Naive thymus-derived CD4-positive, alpha-beta T cell (primary cell): ENCODE data around the gene ABCG1. TPM values are rescaled to one million over a fixed set of nuclear protein-coding genes. Genes with fewer than 3 reads are reported as not detected.
A peak's percentile ranks its signal among the peaks of the same experiment; 100 is the strongest.

Experiments
- ATAC-seq: fragments of 150-1000 bp; cut with Tn5 transposase; 2 replicates; pipeline ENCODE4 v1.10.0; 2021; ENCODE audit warnings: mild to moderate bottlenecking, moderate library complexity
- CTCF ChIA-PET: fragments of 350-600 bp; sonication (Branson Sonifier 250); formaldehyde crosslinking; loops from one replicate; lab custom pipeline; 2021; ENCODE audit warnings: antibody characterized with exemption; lab: Charles Lee
- POLR2A ChIA-PET: fragments of 350-600 bp; sonication (Branson Sonifier 250); formaldehyde crosslinking; loops from one replicate; lab custom pipeline; 2021; ENCODE audit warnings: antibody characterized with exemption, inconsistent platforms; lab: Charles Lee
- DNase-seq, 9 donors: peaks; one replicate each; pipeline versions ENCODE4 v3.0.0 to v3.0.0-alpha.2; 2020 to 2022; ENCODE audit warnings: mixed read lengths in 1 of 9
- H3K27ac ChIP-seq: one replicate; pipeline ENCODE4 v1.7.0; 2013; ENCODE audit warnings: mild to moderate bottlenecking, low read depth, low read length, moderate library complexity
- H3K27me3 ChIP-seq, 2 donors: one replicate each; pipeline ENCODE4 v1.7.0; 2013; ENCODE audit warnings: low read length in 2 of 2, mild to moderate bottlenecking in 2 of 2, moderate library complexity in 2 of 2; ENCODE audit not compliant: control insufficient read depth in 2 of 2, insufficient read depth in 2 of 2
- H3K36me3 ChIP-seq, 3 experiments: 1 replicate in 2 of 3; 2 replicates in 1 of 3; pipeline ENCODE4 v1.7.0; 2013; ENCODE audit warnings: low read length in 3 of 3, mild to moderate bottlenecking in 3 of 3, moderate library complexity in 1 of 3; ENCODE audit not compliant: insufficient read depth in 3 of 3, control insufficient read depth in 2 of 3
- H3K4me1 ChIP-seq, 2 donors: one replicate each; pipeline ENCODE4 v1.7.0; 2013; ENCODE audit warnings: low read length in 2 of 2, mild to moderate bottlenecking in 2 of 2, moderate library complexity in 1 of 2; ENCODE audit not compliant: control insufficient read depth in 2 of 2, insufficient read depth in 2 of 2
- H3K4me3 ChIP-seq: 2 replicates; pipeline ENCODE4 v1.7.0; 2013; ENCODE audit warnings: mild to moderate bottlenecking, low read length
- H3K9me3 ChIP-seq, 3 experiments: 1 replicate in 2 of 3; 2 replicates in 1 of 3; pipeline ENCODE4 v1.7.0; 2013; ENCODE audit warnings: low read length in 3 of 3; ENCODE audit not compliant: control insufficient read depth in 2 of 3
- H3K27ac Mint-ChIP-seq, 9 donors: one replicate each; pipeline ENCODE4 v1.8.0; 2020 to 2022; ENCODE audit warnings: mixed read lengths in 9 of 9, mild to moderate bottlenecking in 8 of 9, moderate library complexity in 5 of 9, inconsistent platforms in 2 of 9
- H3K27me3 Mint-ChIP-seq, 5 donors: one replicate each; pipeline ENCODE4 v1.8.0; 2021 to 2022; ENCODE audit warnings: mixed read lengths in 5 of 5, mild to moderate bottlenecking in 1 of 5
- H3K36me3 Mint-ChIP-seq, 5 donors: one replicate each; pipeline ENCODE4 v1.8.0; 2020 to 2022; ENCODE audit warnings: mixed read lengths in 5 of 5, mild to moderate bottlenecking in 3 of 5, inconsistent platforms in 1 of 5
- H3K4me1 Mint-ChIP-seq, 7 donors: one replicate each; pipeline ENCODE4 v1.8.0; 2020 to 2022; ENCODE audit warnings: mixed read lengths in 7 of 7, mild to moderate bottlenecking in 3 of 7, inconsistent platforms in 1 of 7
- H3K4me3 Mint-ChIP-seq, 10 donors: one replicate each; pipeline ENCODE4 v1.8.0; 2020 to 2022; ENCODE audit warnings: mild to moderate bottlenecking in 10 of 10, mixed read lengths in 10 of 10, moderate library complexity in 6 of 10, inconsistent platforms in 2 of 10
- H3K9me3 Mint-ChIP-seq, 11 donors: one replicate each; pipeline ENCODE4 v1.8.0; 2020 to 2022; ENCODE audit warnings: mixed read lengths in 11 of 11, mild to moderate bottlenecking in 4 of 11, inconsistent platforms in 1 of 11, moderate library complexity in 1 of 11
- intact Hi-C, 2 donors: fragments of 100-400 bp; cut with micrococcal nuclease; formaldehyde crosslinking; loops; one replicate each; pipeline ENCODE4 v1.15.1; 2023
- polyA plus RNA-seq, 2 donors: library from polyadenylated mRNA; unstranded; fragments of 300-500 nt; fragmentation: Illumina TruSeq; gene quantifications; one replicate each; pipeline ENCODE4 v1.2.3, GENCODE V29; 2021
- total RNA-seq, 6 experiments: library from RNA in 5 of 6; stranded (reverse) in 5 of 6; gene quantifications; 1 replicate in 5 of 6; 2 replicates in 1 of 6; pipeline ENCODE4 v1.2.3 and lab custom pipeline; 2021 to 2026

ABCG1 gene
- total and polyA plus RNA-seq, 7 experiments from 2014 or later, result 0.67 to 49.7 (median 17.0) TPM

DNA sequence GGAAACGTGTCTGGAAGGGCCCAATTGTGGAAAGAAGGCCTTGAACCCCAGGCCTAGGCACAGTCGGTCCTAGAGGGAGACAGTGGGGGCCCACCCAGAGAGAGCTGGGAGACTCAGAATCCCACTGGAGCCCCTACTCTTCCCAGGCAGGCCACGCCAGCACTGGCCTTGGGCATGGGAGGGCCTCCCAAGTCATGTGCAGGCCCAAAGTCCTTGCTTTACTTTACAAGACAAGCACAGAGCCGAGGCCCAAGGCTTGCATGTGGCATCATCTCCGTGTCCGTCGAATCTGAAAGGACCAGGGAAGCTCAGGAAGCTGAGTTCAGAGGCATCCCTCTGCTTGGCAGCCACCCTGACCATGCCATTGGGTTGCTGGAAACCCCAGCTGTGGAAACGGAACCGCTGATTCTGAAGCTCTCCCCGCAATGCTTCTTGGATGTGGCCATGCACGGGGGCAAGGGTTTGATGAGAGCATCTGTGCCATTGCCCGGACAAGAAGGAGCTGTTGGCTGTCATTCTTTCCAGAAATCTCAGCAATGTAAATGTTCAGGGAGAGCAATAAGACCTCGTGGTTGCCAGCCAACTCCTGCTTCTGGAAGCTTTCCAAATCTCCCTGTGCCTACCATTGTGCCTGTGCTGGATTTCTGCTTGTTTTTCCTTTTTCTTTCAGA lies 32.8 kb downstream of the ABCG1 start:
- ATAC-seq (no peak), DNase-seq (no peak)
- peaks cover 0 to 5% (median 0%) of the 10 kb centered on the region in 5 donors for H3K27me3 Mint-ChIP-seq
- H3K4me3 ChIP-seq, result no peak overlapping the region
- H3K27ac ChIP-seq, result no peak overlapping the region
- H3K4me1 ChIP-seq, result no peaks in the 10 kb centered on the region
- H3K9me3 ChIP-seq, result no peaks in the 10 kb centered on the region
- peak overlapping the region in 1 of 10 donors; percentile 38 for H3K4me3 Mint-ChIP-seq
- H3K36me3 Mint-ChIP-seq, result peaks cover 12 to 22% (median 15%) of the 10 kb centered on the region in 5 donors
- H3K4me1 Mint-ChIP-seq, result peaks cover 22 to 74% (median 54%) of the 10 kb centered on the region in 7 donors
- H3K36me3 ChIP-seq, result no peaks in the 10 kb centered on the region
- H3K9me3 Mint-ChIP-seq, result peaks cover 0 to 6% (median 0%) of the 10 kb centered on the region in 11 donors
- POLR2A ChIA-PET, result interaction anchor here (1.1 kb wide), 1 partner anchor 13 kb away, joined by 3 read pairs; no protein-coding TSS in a partner anchor
- intact Hi-C loops, result no loop called here
- peak overlapping the region in 4 of 9 donors; percentile 38 to 75 (median 60) for H3K27ac Mint-ChIP-seq
- H3K27me3 ChIP-seq, result no peaks in the 10 kb centered on the region
- CTCF ChIA-PET, result no interaction called here

GRCh38 chr21:42252325-42252654 lies 33.4 kb downstream of the ABCG1 start:
- H3K27me3 Mint-ChIP-seq, result peaks cover 0 to 5% (median 0%) of the 10 kb centered on the region in 5 donors
- no peaks in the 10 kb centered on the region for H3K4me1 ChIP-seq
- POLR2A ChIA-PET, result interaction anchor here (1.1 kb wide), 1 partner anchor 14 kb away, joined by 3 read pairs; no protein-coding TSS in a partner anchor
- ATAC-seq (no peak), DNase-seq (no peak)
- H3K9me3 ChIP-seq, result no peaks in the 10 kb centered on the region
- no peak overlapping the region for H3K4me3 ChIP-seq
- peaks cover 10 to 18% (median 14%) of the 10 kb centered on the region in 5 donors for H3K36me3 Mint-ChIP-seq
- H3K9me3 Mint-ChIP-seq, result peaks cover 0 to 6% (median 0%) of the 10 kb centered on the region in 11 donors
- peak overlapping the region in 1 of 10 donors; percentile 38 for H3K4me3 Mint-ChIP-seq
- CTCF ChIA-PET, result interaction anchor here (1.1 kb wide), 1 partner anchor 107 kb away, joined by 4 read pairs; no protein-coding TSS in a partner anchor
- no peak overlapping the region for H3K27ac ChIP-seq
- H3K27ac Mint-ChIP-seq, result peak overlapping the region in 1 of 9 donors; percentile 48
- no peaks in the 10 kb centered on the region for H3K36me3 ChIP-seq
- intact Hi-C loops, result no loop called here
- peaks cover 22 to 75% (median 54%) of the 10 kb centered on the region in 7 donors for H3K4me1 Mint-ChIP-seq
- H3K27me3 ChIP-seq, result no peaks in the 10 kb centered on the region

- H3K36me3 ChIP-seq, result no peaks in the 10 kb centered on the region
- H3K4me3 ChIP-seq, result no peak overlapping the region
- no peaks in the 10 kb centered on the region for H3K9me3 ChIP-seq
- POLR2A ChIA-PET, result interaction anchor here (0.8 to 1.1 kb wide), 2 partner anchors 14 to 17 kb away, joined by 3 to 4 read pairs; no protein-coding TSS in a partner anchor
- peaks cover 6 to 13% (median 9%) of the 10 kb centered on the region in 5 donors for H3K36me3 Mint-ChIP-seq
- H3K27ac Mint-ChIP-seq, result peak overlapping the region in 1 of 9 donors; percentile 84
- H3K9me3 Mint-ChIP-seq, result peaks cover 0 to 4% (median 0%) of the 10 kb centered on the region in 11 donors
- H3K4me1 Mint-ChIP-seq, result peaks cover 23 to 71% (median 53%) of the 10 kb centered on the region in 7 donors
- no peak overlapping the region for H3K27ac ChIP-seq
- no peaks in the 10 kb centered on the region for H3K4me1 ChIP-seq
- no peak overlapping the region for H3K4me3 Mint-ChIP-seq
- intact Hi-C loops, result no loop called here
- H3K27me3 ChIP-seq, result no peaks in the 10 kb centered on the region
- CTCF ChIA-PET, result interaction anchor here (1.1 kb wide), 2 partner anchors 87 to 107 kb away, joined by 3 to 4 read pairs; no protein-coding TSS in a partner anchor
- peaks cover 0 to 5% (median 0%) of the 10 kb centered on the region in 5 donors for H3K27me3 Mint-ChIP-seq
- DNase-seq, result no peak
- no peak for ATAC-seq
Observed at GRCh38 chr21:42252778-42253340, 33.9 kb downstream of the ABCG1 start.

DNA sequence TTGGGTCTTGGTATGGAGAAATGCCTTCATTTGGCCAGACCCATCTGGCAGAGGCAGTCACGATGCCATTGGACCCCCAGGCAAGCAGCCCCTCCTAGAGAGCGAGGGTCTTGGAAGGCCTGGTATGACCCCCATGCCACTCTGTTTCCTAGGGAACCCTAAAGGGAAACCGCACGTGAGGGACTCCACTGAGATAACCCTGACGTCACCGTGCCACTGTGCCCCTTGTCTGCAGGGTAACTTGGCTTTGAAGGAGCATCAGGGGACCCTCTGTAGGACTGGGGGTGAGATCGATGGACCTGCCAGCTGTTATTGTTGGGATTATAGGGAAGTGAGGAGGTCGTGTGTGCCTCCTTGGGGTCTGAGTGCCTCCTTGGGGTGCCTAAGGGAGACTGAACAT lies 34.5 kb downstream of the ABCG1 start:
- Histone ChIP-seq H3K9me3 (no peaks in the 10 kb centered on the region), H3K4me3 (no peak overlapping the region), H3K27me3 (no peaks in the 10 kb centered on the region), H3K4me1 (no peaks in the 10 kb centered on the region), H3K27ac (no peak overlapping the region), H3K36me3 (no peaks in the 10 kb centered on the region)
- DNase-seq (no peak), ATAC-seq (no peak)
- Mint-ChIP-seq H3K27ac (peak overlapping the region in 6 of 9 donors; percentile 9 to 70 (median 35)), H3K4me1 (peaks cover 24 to 68% (median 53%) of the 10 kb centered on the region in 7 donors), H3K36me3 (peaks cover 0 to 7% (median 4%) of the 10 kb centered on the region in 5 donors), H3K27me3 (peaks cover 0 to 4% (median 0%) of the 10 kb centered on the region in 5 donors), H3K4me3 (no peak overlapping the region), H3K9me3 (peaks cover 0 to 1% (median 0%) of the 10 kb centered on the region in 11 donors)
- ChIA-PET POLR2A (interaction anchor here (0.8 kb wide), 1 partner anchor 17 kb away, joined by 4 read pairs; no protein-coding TSS in a partner anchor), CTCF (interaction anchor here (1.1 kb wide), 2 partner anchors 88 to 108 kb away, joined by 3 to 4 read pairs; no protein-coding TSS in a partner anchor)
- intact Hi-C loops, result no loop called here

DNA sequence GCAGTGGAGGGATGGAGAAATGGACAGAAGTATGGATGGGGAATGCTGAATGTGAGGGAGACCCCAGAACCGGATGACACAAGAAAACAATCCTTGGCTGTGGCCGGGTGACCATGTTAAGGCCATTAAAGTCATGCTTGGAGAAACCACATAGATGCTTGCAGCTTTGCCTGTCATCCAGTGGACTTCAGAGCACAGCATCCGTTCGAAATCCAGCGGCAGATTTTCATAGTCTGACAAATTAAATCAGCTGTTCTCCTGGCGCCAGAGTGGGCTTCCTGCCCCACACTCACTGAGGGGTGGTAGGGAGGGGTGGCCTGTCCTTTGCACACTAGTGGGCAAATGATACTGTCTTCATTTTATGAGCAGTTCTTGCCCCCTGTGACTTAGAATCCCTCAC lies 35.1 kb downstream of the ABCG1 start:
- ATAC-seq, result no peak

More for the DNA sequence above, 35.1 kb downstream of the ABCG1 start:
- Histone ChIP-seq H3K4me1 (no peaks in the 10 kb centered on the region), H3K27ac (no peak overlapping the region), H3K4me3 (no peak overlapping the region), H3K9me3 (no peaks in the 10 kb centered on the region), H3K36me3 (no peaks in the 10 kb centered on the region), H3K27me3 (no peaks in the 10 kb centered on the region)
- peaks cover 0 to 5% (median 4%) of the 10 kb centered on the region in 5 donors for H3K36me3 Mint-ChIP-seq
- H3K9me3 Mint-ChIP-seq, result peaks cover 0 to 1% (median 0%) of the 10 kb centered on the region in 11 donors
- H3K4me3 Mint-ChIP-seq, result no peak overlapping the region
- intact Hi-C loops, result no loop called here
- CTCF ChIA-PET, result interaction anchor here (1.1 kb wide), 1 partner anchor 89 kb away, joined by 3 read pairs; no protein-coding TSS in a partner anchor
- POLR2A ChIA-PET, result no interaction called here
- no peak for DNase-seq
- peaks cover 0 to 5% (median 0%) of the 10 kb centered on the region in 5 donors for H3K27me3 Mint-ChIP-seq
- H3K27ac Mint-ChIP-seq, result peak overlapping the region in 7 of 9 donors; percentile 1 to 80 (median 28)
- H3K4me1 Mint-ChIP-seq, result peaks cover 25 to 71% (median 54%) of the 10 kb centered on the region in 7 donors
